GM12878 (cell line): Measurements from ENCODE around the gene CBX2. TPM values are rescaled to one million over a fixed set of nuclear protein-coding genes. Genes with fewer than 3 reads are reported as not detected.

Experiments used
- ATAC-seq: fragments of 200-7000 bp; cut with Tn5 transposase; 3 replicates; pipeline ENCODE4 v1.9.1; 2020; ENCODE audit warnings: mild to moderate bottlenecking, moderate library complexity
- BruUV-seq: library from RNA; stranded (reverse); fragments of 400-500 nt; replicated peaks from 2 replicates; lab custom pipeline; 2021; lab: Mats Ljungman, UMichigan
- CTCF ChIA-PET: fragments of 300-600 bp; sonication (Branson Sonifier 250); formaldehyde crosslinking; extraction: SDS; loops from one replicate; lab custom pipeline; 2021; ENCODE audit warnings: inconsistent platforms; lab: Yijun Ruan, JAX
- POLR2A ChIA-PET: fragments of 350-600 bp; formaldehyde crosslinking; extraction: SDS; loops from one replicate; lab custom pipeline; 2021; ENCODE audit warnings: inconsistent platforms; lab: Charles Lee
- RAD21 ChIA-PET: fragments of 300-600 bp; sonication (Branson Sonifier 250); formaldehyde crosslinking; loops from one replicate; lab custom pipeline; 2023; ENCODE audit warnings: antibody characterized with exemption; ENCODE audit not compliant: unreplicated experiment; lab: Charles Lee
- SMC1A ChIA-PET: fragments of 300-600 bp; sonication (Branson Sonifier 250); formaldehyde crosslinking; loops from one replicate; lab custom pipeline; 2023; ENCODE audit not compliant: unreplicated experiment, uncharacterized antibody; lab: Charles Lee
- DNase-seq: peaks from one replicate; pipeline ENCODE4 v3.0.0-alpha.2; 2011; ENCODE audit warnings: low read depth, low spot score
- FAIRE-seq: peaks from 3 replicates; lab custom pipeline; 2011; peaks lifted over from hg19 to GRCh38; lab: Jason Lieb, UNC
- H2AFZ ChIP-seq: 2 replicates; pipeline ENCODE4 v1.6.0; 2011; ENCODE audit warnings: low read depth, low read length, control low read depth; ENCODE audit not compliant: control insufficient read depth
- H3K27ac ChIP-seq: 2 replicates; pipeline ENCODE4 v1.5.1; 2011; ENCODE audit warnings: control low read depth; ENCODE audit not compliant: control insufficient read depth, insufficient read depth
- H3K27me3 ChIP-seq, 2 experiments: replicated peaks in 1 of 2; 2 replicates each; pipeline versions ENCODE4 v1.6.0 to v1.6.1; 2011; ENCODE audit warnings: low read length in 1 of 2; ENCODE audit not compliant: control insufficient read depth in 2 of 2, insufficient read depth in 2 of 2
- H3K36me3 ChIP-seq, 2 experiments: 2 replicates each; pipeline ENCODE4 v1.5.1; 2011; ENCODE audit warnings: low read length in 1 of 2; ENCODE audit not compliant: control insufficient read depth in 2 of 2, insufficient read depth in 2 of 2
- H3K4me1 ChIP-seq: 2 replicates; pipeline ENCODE4 v1.6.1; 2011; ENCODE audit warnings: mild to moderate bottlenecking, low read length, moderate library complexity, mixed read lengths; ENCODE audit not compliant: control insufficient read depth, insufficient read depth
- H3K4me2 ChIP-seq: 2 replicates; pipeline ENCODE4 v1.6.0; 2011; ENCODE audit warnings: control low read depth; ENCODE audit not compliant: control insufficient read depth, insufficient read depth
- H3K4me3 ChIP-seq: fragments of 200-600 bp; sonication (generic); 2 replicates; pipeline ENCODE4 v1.5.1; 2016
- H3K79me2 ChIP-seq: 2 replicates; pipeline ENCODE4 v1.6.0; 2011; ENCODE audit warnings: low read length; ENCODE audit not compliant: control insufficient read depth, insufficient read depth
- H3K9ac ChIP-seq: 2 replicates; pipeline ENCODE4 v1.8.0; 2011; ENCODE audit warnings: low read length, control low read depth, mixed read lengths; ENCODE audit not compliant: control insufficient read depth, insufficient read depth
- H3K9me3 ChIP-seq: replicated peaks from 3 replicates; pipeline ENCODE4 v1.5.1; 2011; ENCODE audit warnings: mild to moderate bottlenecking, low read length; ENCODE audit not compliant: control insufficient read depth, insufficient read depth
- H4K20me1 ChIP-seq: 2 replicates; pipeline ENCODE4 v1.6.0; 2011; ENCODE audit not compliant: control insufficient read depth, insufficient read depth
- CEBPB ChIP-seq, 2 experiments: fragments of 150-350 bp in 1 of 2; IDR thresholded peaks; 2 replicates each; pipeline ENCODE4 v1.6.1; 2012 to 2014; ENCODE audit warnings: low read depth in 2 of 2, low read length in 2 of 2, borderline replicate concordance in 1 of 2, inconsistent platforms in 1 of 2
- DPF2 ChIP-seq: fragments of 450-650 bp; IDR thresholded peaks from 2 replicates; pipeline ENCODE4 v1.6.1; 2017; ENCODE audit warnings: mild to moderate bottlenecking
- ESRRA ChIP-seq: IDR thresholded peaks from 2 replicates; pipeline ENCODE4 v1.6.1; 2012; ENCODE audit warnings: mild to moderate bottlenecking, low read length, improper control_type of control experiment
- HDGF ChIP-seq: fragments of 450-650 bp; IDR thresholded peaks from 2 replicates; pipeline ENCODE4 v1.6.1; 2016; ENCODE audit warnings: antibody characterized with exemption
- IKZF1 ChIP-seq: fragments of 450-650 bp; conservative IDR thresholded peaks from 2 replicates; pipeline ENCODE4 v1.6.1; 2017; ENCODE audit warnings: antibody characterized with exemption, mild to moderate bottlenecking
- JUNB ChIP-seq: IDR thresholded peaks from 2 replicates; pipeline ENCODE4 v1.6.1; 2016; ENCODE audit warnings: antibody characterized with exemption, mild to moderate bottlenecking
- MYB ChIP-seq: fragments of 150-350 bp; IDR thresholded peaks from 2 replicates; pipeline ENCODE4 v1.6.1; 2014; ENCODE audit warnings: mild to moderate bottlenecking, low read depth, low read length, borderline replicate concordance
- RBBP5 ChIP-seq: fragments of 200-600 bp; sonication (generic); conservative IDR thresholded peaks from 2 replicates; pipeline ENCODE4 v1.6.1; 2016
- RUNX3 ChIP-seq: IDR thresholded peaks from 2 replicates; pipeline ENCODE4 v1.6.1; 2012; ENCODE audit warnings: low read length, inconsistent platforms
- SIN3A ChIP-seq: IDR thresholded peaks from 2 replicates; pipeline ENCODE4 v1.6.1; 2012; ENCODE audit warnings: low read depth, low read length, improper control_type of control experiment
- SKIL ChIP-seq: fragments of 450-650 bp; IDR thresholded peaks from 2 replicates; pipeline ENCODE4 v1.6.1; 2017; ENCODE audit warnings: mild to moderate bottlenecking, low read depth, inconsistent platforms; ENCODE audit not compliant: poor library complexity, severe bottlenecking
- SP1 ChIP-seq: IDR thresholded peaks from one replicate; pipeline ENCODE4 v1.6.1; 2011; ENCODE audit warnings: low read depth, low read length
- SUZ12 ChIP-seq: fragments of 200-600 bp; sonication (generic); IDR thresholded peaks from one replicate; pipeline ENCODE4 v1.6.1; 2018; ENCODE audit warnings: antibody characterized with exemption, mild to moderate bottlenecking; ENCODE audit not compliant: unreplicated experiment
- TBL1XR1 ChIP-seq: IDR thresholded peaks from 2 replicates; pipeline ENCODE4 v1.6.1; 2012; ENCODE audit warnings: low read depth, low read length, improper control_type of control experiment
- TCF12 ChIP-seq: IDR thresholded peaks from 2 replicates; pipeline ENCODE4 v1.6.1; 2011; ENCODE audit warnings: low read depth, mild to moderate bottlenecking, low read length
- ZNF592 ChIP-seq: fragments of 450-650 bp; IDR thresholded peaks from 2 replicates; pipeline ENCODE4 v1.6.1; 2017; ENCODE audit warnings: mild to moderate bottlenecking, moderate library complexity
- ZNF622 ChIP-seq: fragments of 450-650 bp; IDR thresholded peaks from 2 replicates; pipeline ENCODE4 v1.6.1; 2017; ENCODE audit warnings: mild to moderate bottlenecking, inconsistent platforms
- ZZZ3 ChIP-seq: IDR thresholded peaks from 2 replicates; pipeline ENCODE4 v1.6.1; 2011; ENCODE audit warnings: low read depth; ENCODE audit not compliant: control insufficient read depth, insufficient read length
- WGBS: methylation state at CpG from one replicate; pipeline ENCODE4 v1.1.6; 2016; ENCODE audit warnings: low lambda C conversion rate; ENCODE audit not compliant: insufficient replicate concordance, insufficient coverage; ENCODE audit errors: missing lambda C conversion rate; 5-methylcytosine and 5-hydroxymethylcytosine counted together
- in situ Hi-C: fragments of 300-500 bp; cut with MboI; formaldehyde crosslinking; loops from 9 replicates; pipeline ENCODE4 v1.14.3; 2018; ENCODE audit warnings: mixed read lengths
- intact Hi-C: fragments of 100-400 bp; cut with micrococcal nuclease; formaldehyde crosslinking; loops from one replicate; pipeline ENCODE4 v1.14.2; 2022; ENCODE audit not compliant: unreplicated experiment
- polyA plus RNA-seq, 11 experiments: library from polyadenylated mRNA; depleted of rRNA in 4 of 11; unstranded in 6 of 11; stranded (reverse) in 5 of 11; fragments of >200 nt; fragmentation: Nextera tagmentation in 4 of 11; fragmentation: Illumina TruSeq in 1 of 11; extraction: Ambion mirVana in 4 of 11; extraction: Trizol in 1 of 11; gene quantifications; 1 replicate in 1 of 11; 2 replicates in 10 of 11; pipeline versions ENCODE4 v1.2.1 to v1.2.3, GENCODE V29; 2011 to 2016; ENCODE audit warnings: inconsistent platforms in 2 of 11, missing spikeins in 2 of 11, low read depth in 1 of 11
- total RNA-seq, 4 experiments: library from RNA; depleted of rRNA in 3 of 4; stranded (reverse); fragments of >200 nt in 3 of 4; fragmentation: Illumina TruSeq in 1 of 4; extraction: Trizol in 1 of 4; gene quantifications; 2 replicates each; pipeline versions ENCODE4 v1.2.1 to v1.2.3, GENCODE V29; 2013 to 2021

The CBX2 gene
- total and polyA plus RNA-seq, 10 of the 15 experiments (the other 5 are each of a cell fraction or from before 2014, with no cell fraction given), result 0.35 to 7.5 (median 4.2) TPM

GRCh38 chr17:79806863-79807720 lies 29.1 kb downstream of the CBX2 start:
- Histone ChIP-seq H4K20me1 (no peaks in the 10 kb centered on the region; the same call in 1 of the 2 replicates), H3K9ac (no peak overlapping the region), H3K4me2 (no peak overlapping the region), H3K79me2 (no peaks in the 10 kb centered on the region), H3K4me3 (no peak overlapping the region), H3K27me3 (peaks cover 28 to 38% of the 10 kb centered on the region in 2 experiments), H3K27ac (no peak overlapping the region), H3K9me3 (no peaks in the 10 kb centered on the region; the same call in 2 of the 3 replicates), H2AFZ (no peak overlapping the region), H3K36me3 (no peaks in the 10 kb centered on the region), H3K4me1 (peaks cover 43% of the 10 kb centered on the region)
- DNase-seq (no peak), FAIRE-seq (no peak), ATAC-seq (no peak)
- in situ Hi-C loops (loop anchor here (5.0 kb wide), 1 partner anchor 35 kb away; no protein-coding TSS in a partner anchor), intact Hi-C loops (no loop called here)
- CTCF ChIA-PET, result interaction anchor here (1.2 to 2.7 kb wide), 5 partner anchors 18 to 161 kb away, joined by 3 to 11 read pairs (median 6); no protein-coding TSS in a partner anchor
- BruUV-seq, result no TSS peak
- POLR2A ChIA-PET, result interaction anchor here (1.9 kb wide), 1 partner anchor 13 kb away, joined by 5 read pairs; no protein-coding TSS in a partner anchor
- SMC1A ChIA-PET, result interaction anchor here (1.2 to 2.1 kb wide), 4 partner anchors 8 to 30 kb away, joined by 3 to 7 read pairs (median 6); partner anchors contain the start of gene CBX8
- TF ChIP-seq HDGF, result no peak
- no peak for TF ChIP-seq ZNF622
- no peak for TF ChIP-seq ZZZ3
- no peak for TF ChIP-seq DPF2
- TF ChIP-seq SKIL, result no peak
- TF ChIP-seq TBL1XR1, result no peak
- no peak for TF ChIP-seq JUNB
- TF ChIP-seq SP1, result no peak
- TF ChIP-seq RBBP5, result no peak
- no peak for TF ChIP-seq SUZ12
- TF ChIP-seq SIN3A, result no peak
- no peak for TF ChIP-seq ESRRA
- no peak for TF ChIP-seq IKZF1
- no peak for TF ChIP-seq CEBPB (IDR thresholded peaks at IDR 0.05; ENCODE audit: borderline replicate concordance in 1 of 2, low read depth in 2 of 2, low read length in 2 of 2)
- no peak for TF ChIP-seq TCF12
- TF ChIP-seq MYB, result no peak
- no peak for TF ChIP-seq RUNX3
- no peak for TF ChIP-seq ZNF592
- 12% methylated on average over 12 of the region's 13 CpGs for WGBS
- RAD21 ChIA-PET, result interaction anchor here (0.8 to 3.8 kb wide), 3 partner anchors 10 to 165 kb away, joined by 3 to 22 read pairs (median 3); partner anchors contain the start of gene CBX8
